Uterus (tissue), 4 donors: Measurements from ENCODE around the gene SLC22A23. TPM values are rescaled to one million over a fixed set of nuclear protein-coding genes. Genes with fewer than 3 reads are reported as not detected.

Experiments
- DNase-seq, 2 donors: peaks; one replicate each; pipeline ENCODE4 v3.0.0-alpha.2; 2019 to 2020
- H3K27ac ChIP-seq, 2 donors: fragments of 200-600 bp; sonication (generic); 1 replicate in 1 of 2; 2 replicates in 1 of 2; pipeline ENCODE4 v1.5.1; 2016 to 2018
- H3K27me3 ChIP-seq, 2 donors: fragments of 200-600 bp; sonication (generic); one replicate each; pipeline ENCODE4 v1.5.1; 2018 to 2019; ENCODE audit warnings: control low read depth in 1 of 2
- H3K36me3 ChIP-seq, 2 donors: fragments of 200-600 bp; sonication (generic); one replicate each; pipeline ENCODE4 v1.5.1; 2019; ENCODE audit warnings: control low read depth in 1 of 2
- H3K4me1 ChIP-seq, 2 donors: fragments of 200-600 bp; sonication (generic); one replicate each; pipeline ENCODE4 v1.5.1; 2018 to 2019; ENCODE audit warnings: control low read depth in 1 of 2
- H3K4me3 ChIP-seq, 2 donors: fragments of 200-600 bp; sonication (generic); 1 replicate in 1 of 2; 2 replicates in 1 of 2; pipeline ENCODE4 v1.5.1; 2018 to 2019; ENCODE audit warnings: mild to moderate bottlenecking in 1 of 2
- H3K9me3 ChIP-seq, 2 donors: fragments of 200-600 bp; sonication (generic); one replicate each; pipeline ENCODE4 v1.5.1; 2019; ENCODE audit warnings: control low read depth in 1 of 2
- CTCF ChIP-seq, 4 experiments: fragments of 200-600 bp in 2 of 4; fragments of 450-650 bp in 2 of 4; sonication (generic) in 2 of 4; IDR thresholded peaks; one replicate each; pipeline ENCODE4 v1.5.1; 2016 to 2019; ENCODE audit warnings: antibody characterized with exemption in 4 of 4, mild to moderate bottlenecking in 2 of 4, moderate library complexity in 1 of 4
- POLR2A ChIP-seq, 2 donors: fragments of 450-650 bp; IDR thresholded peaks; one replicate each; pipeline ENCODE4 v1.6.1; 2016; ENCODE audit warnings: antibody characterized with exemption in 2 of 2, mild to moderate bottlenecking in 1 of 2, moderate library complexity in 1 of 2
- intact Hi-C: fragments of 100-400 bp; cut with DNase I; formaldehyde crosslinking; loops from one replicate; pipeline ENCODE4 v1.15.1; 2023; ENCODE audit warnings: low total_unique reads
- total RNA-seq, 4 donors: library from RNA; depleted of rRNA in 3 of 4; stranded (reverse); fragments of >200 nt in 3 of 4; gene quantifications; one replicate each; pipeline versions ENCODE4 v1.1.0 to v1.2.4, GENCODE V29; 2014 to 2023
- donor health status: DM: yes; HTN: yes; CAD: no.

Gene SLC22A23
- total RNA-seq, 4 donors from 2014 or later = 5.4 to 27.6 (median 9.7) TPM

GRCh38 chr6:3415082-3415453, 41.8 kb downstream of the SLC22A23 start:
- intact Hi-C loops = no loop called here
- DNase-seq = no peak

DNA sequence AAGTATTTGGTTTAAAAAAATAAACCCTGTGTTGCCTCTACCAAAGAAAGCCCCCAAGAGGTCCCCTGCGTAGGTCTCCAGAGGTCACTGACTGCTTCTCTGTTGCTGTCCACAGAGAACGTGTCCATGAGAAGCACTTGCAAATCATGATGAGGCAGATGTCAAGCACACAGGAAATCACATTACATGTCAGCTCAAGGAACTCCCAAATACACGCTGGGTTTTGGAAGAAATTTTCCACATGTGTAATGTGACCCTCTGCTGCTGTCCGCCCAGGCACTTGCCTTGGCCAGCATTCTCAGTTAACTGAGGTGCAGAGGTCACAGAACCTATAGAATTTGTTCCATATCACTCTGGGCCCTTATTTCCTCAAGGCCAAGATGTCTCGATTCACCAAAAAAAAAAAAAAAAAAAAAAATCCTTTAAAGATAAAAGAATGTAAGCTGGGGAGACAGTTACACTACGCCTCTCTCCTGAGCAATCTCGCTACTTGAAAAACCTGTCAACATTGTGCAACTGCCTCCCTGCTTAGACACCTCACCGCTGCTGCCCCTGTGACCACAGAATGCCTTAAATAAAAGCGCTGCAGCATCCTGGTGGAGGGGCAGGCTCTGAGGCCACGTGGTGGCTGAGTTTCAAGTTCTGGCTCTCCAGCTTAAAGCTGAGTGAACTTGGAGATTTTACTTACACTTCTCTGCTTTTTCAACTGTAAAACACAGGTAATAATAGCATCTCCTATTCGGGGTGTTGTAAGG, 42.3 kb downstream of the SLC22A23 start:
- H3K9me3 ChIP-seq = no peaks in the 10 kb centered on the region
- intact Hi-C loops = no loop called here
- no peaks in the 10 kb centered on the region for H3K27me3 ChIP-seq
- H3K4me1 ChIP-seq = no peaks in the 10 kb centered on the region
- no peak for DNase-seq
- TF ChIP-seq CTCF (IDR thresholded peaks at IDR 0.05) = no peak
- TF ChIP-seq POLR2A (IDR thresholded peaks at IDR 0.05) = no peak
- H3K36me3 ChIP-seq = no peaks in the 10 kb centered on the region
- no peak overlapping the region for H3K4me3 ChIP-seq
- no peak overlapping the region for H3K27ac ChIP-seq

More at GRCh38 chr6:3415082-3415453, 41.8 kb downstream of the SLC22A23 start:
- Histone ChIP-seq H3K4me3 (no peak overlapping the region), H3K27me3 (no peaks in the 10 kb centered on the region), H3K27ac (no peak overlapping the region), H3K36me3 (no peaks in the 10 kb centered on the region), H3K4me1 (no peaks in the 10 kb centered on the region), H3K9me3 (no peaks in the 10 kb centered on the region)
- no peak for TF ChIP-seq POLR2A (IDR thresholded peaks at IDR 0.05)
- TF ChIP-seq CTCF (IDR thresholded peaks at IDR 0.05) = no peak

DNA sequence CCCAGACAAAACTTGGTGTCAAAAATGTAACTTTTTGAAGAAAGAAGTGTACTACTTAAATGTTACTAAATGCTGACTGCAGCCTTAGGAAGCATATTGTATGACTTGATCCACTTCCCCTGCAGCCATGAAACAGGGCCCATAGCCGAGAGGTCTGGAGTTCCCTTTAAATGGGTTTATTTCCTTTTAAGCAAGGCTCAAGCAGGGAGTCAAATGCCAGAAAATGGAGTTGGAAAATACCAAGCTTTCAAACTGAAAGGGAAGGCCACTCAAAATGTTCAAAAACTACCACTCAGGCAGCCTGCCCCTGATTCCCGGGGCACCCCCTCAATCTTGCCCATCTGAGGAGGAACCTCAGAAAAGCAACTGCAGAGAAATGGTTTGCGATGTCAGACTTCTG, 43.3 kb downstream of the SLC22A23 start:
- Histone ChIP-seq H3K27me3 (no peaks in the 10 kb centered on the region), H3K36me3 (no peaks in the 10 kb centered on the region), H3K9me3 (no peaks in the 10 kb centered on the region), H3K4me3 (no peak overlapping the region), H3K4me1 (no peaks in the 10 kb centered on the region), H3K27ac (no peak overlapping the region)
- TF ChIP-seq CTCF (IDR thresholded peaks at IDR 0.05) (no peak), POLR2A (IDR thresholded peaks at IDR 0.05) (no peak)
- intact Hi-C loops = no loop called here
- no peak for DNase-seq

DNA sequence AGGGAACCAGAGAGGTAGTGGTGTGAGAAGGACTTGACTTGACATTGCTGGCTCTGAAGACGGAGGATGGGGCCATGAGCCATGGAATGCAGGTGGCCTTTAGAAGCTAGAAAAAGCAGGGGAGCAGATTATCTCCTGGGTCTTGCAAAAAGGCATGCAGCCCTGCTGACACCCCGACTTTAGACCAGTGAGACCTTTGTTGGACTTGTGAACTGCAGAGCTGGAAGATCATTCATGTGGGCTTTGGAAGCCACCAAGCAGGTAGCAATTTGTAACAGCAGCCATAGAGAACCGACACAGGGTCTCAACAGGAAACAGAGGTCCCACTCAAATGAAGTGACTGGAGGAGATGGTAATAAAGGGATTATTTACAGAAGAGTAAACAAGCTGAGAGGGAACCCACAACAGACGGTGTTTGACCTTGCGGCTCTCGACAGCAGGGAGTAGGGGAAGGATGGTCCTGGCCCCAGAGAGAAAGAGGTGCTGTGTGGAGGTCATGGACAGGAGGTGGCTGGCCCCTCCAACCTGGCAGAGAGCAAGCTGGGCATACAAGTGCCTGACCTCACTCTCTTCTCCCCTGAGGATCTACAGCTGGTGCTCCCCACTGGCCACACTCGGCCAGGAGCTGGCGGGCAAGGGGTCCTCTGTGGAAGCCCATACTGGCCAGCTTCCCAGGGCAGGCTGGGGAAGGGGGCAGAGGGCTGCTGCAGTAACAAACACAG, 43.9 kb downstream of the SLC22A23 start:
- Histone ChIP-seq H3K9me3 (no peaks in the 10 kb centered on the region), H3K36me3 (no peaks in the 10 kb centered on the region), H3K4me1 (no peaks in the 10 kb centered on the region), H3K27ac (no peak overlapping the region), H3K4me3 (no peak overlapping the region), H3K27me3 (no peaks in the 10 kb centered on the region)
- intact Hi-C loops = no loop called here
- no peak for TF ChIP-seq CTCF (IDR thresholded peaks at IDR 0.05)
- TF ChIP-seq POLR2A (IDR thresholded peaks at IDR 0.05) = no peak
- DNase-seq = no peak
